HepG2 (cell line): ENCODE data around the gene URAD. TPM values are rescaled to one million over a fixed set of nuclear protein-coding genes. Genes with fewer than 3 reads are reported as not detected.

Experiments used
- ATAC-seq: fragments of 200-7000 bp; cut with Tn5 transposase; 3 replicates; pipeline ENCODE4 v1.9.1; 2020; ENCODE audit warnings: mild to moderate bottlenecking, moderate library complexity
- BruUV-seq: library from RNA; stranded (reverse); fragments of 400-500 nt; replicated peaks from 2 replicates; lab custom pipeline; 2021; lab: Mats Ljungman, UMichigan
- CTCF ChIA-PET: fragments of 300-600 bp; formaldehyde crosslinking; extraction: SDS; loops from one replicate; lab custom pipeline; 2021; ENCODE audit warnings: low total read pairs, inconsistent platforms, low intra/inter-chr PET ratio; lab: Yijun Ruan, JAX
- POLR2A ChIA-PET: fragments of 350-600 bp; sonication (Branson Sonifier 250); formaldehyde crosslinking; loops from one replicate; lab custom pipeline; 2020; ENCODE audit warnings: antibody characterized with exemption, inconsistent platforms; lab: Yijun Ruan, JAX
- DNase-seq: peaks from one replicate; pipeline ENCODE4 v3.0.0-alpha.2; 2015; ENCODE audit warnings: low spot score
- FAIRE-seq: peaks from 3 replicates; lab custom pipeline; 2011; peaks lifted over from hg19 to GRCh38; lab: Jason Lieb, UNC
- H2AFZ ChIP-seq: one replicate; pipeline ENCODE4 v1.6.1; 2011; ENCODE audit warnings: low read length, inconsistent platforms
- H3K27ac ChIP-seq: fragments of 300-600 bp; 3 replicates; pipeline ENCODE4 v1.8.0; 2011; ENCODE audit warnings: mixed run types, mild to moderate bottlenecking, mixed read lengths, low read length, inconsistent platforms; ENCODE audit not compliant: insufficient read depth; ENCODE audit errors: extremely low read length
- H3K27me3 ChIP-seq, 2 experiments: fragments of 200-600 bp in 1 of 2; 2 replicates in 1 of 2; 3 replicates in 1 of 2; pipeline versions ENCODE4 v1.6.0 to v1.8.0; 2011; ENCODE audit warnings: low read length in 2 of 2, mild to moderate bottlenecking in 2 of 2, moderate library complexity in 2 of 2, inconsistent platforms in 1 of 2; ENCODE audit not compliant: insufficient read depth in 2 of 2, control insufficient read depth in 1 of 2
- H3K36me3 ChIP-seq, 2 experiments: fragments of 200-600 bp in 1 of 2; replicated peaks in 1 of 2; 2 replicates in 1 of 2; 3 replicates in 1 of 2; pipeline versions ENCODE4 v1.5.1 to v1.8.0; 2011; ENCODE audit warnings: low read length in 2 of 2, inconsistent platforms in 1 of 2; ENCODE audit not compliant: insufficient read depth in 2 of 2, control insufficient read depth in 1 of 2
- H3K4me1 ChIP-seq: 2 replicates; pipeline ENCODE4 v1.5.1; 2012; ENCODE audit warnings: low read length, inconsistent platforms; ENCODE audit not compliant: insufficient read depth
- H3K4me2 ChIP-seq: 2 replicates; pipeline ENCODE4 v1.6.0; 2011; ENCODE audit warnings: low read depth, low read length, inconsistent platforms
- H3K4me3 ChIP-seq, 3 experiments: fragments of 200-600 bp in 1 of 3; sonication (generic), shearing (Covaris generic) in 1 of 3; replicated peaks in 1 of 3; 2 replicates each; pipeline ENCODE4 v1.5.1; 2011 to 2016; ENCODE audit warnings: low read length in 3 of 3, inconsistent platforms in 2 of 3, low read depth in 2 of 3, mild to moderate bottlenecking in 2 of 3, control low read depth in 1 of 3, mixed read lengths in 1 of 3; ENCODE audit not compliant: insufficient read depth in 1 of 3
- H3K79me2 ChIP-seq: one replicate; pipeline ENCODE4 v1.6.1; 2011; ENCODE audit warnings: low read length, inconsistent platforms; ENCODE audit not compliant: insufficient read depth
- H3K9ac ChIP-seq: 2 replicates; pipeline ENCODE4 v1.6.0; 2011; ENCODE audit warnings: mild to moderate bottlenecking, low read depth, low read length, inconsistent platforms; ENCODE audit not compliant: insufficient read depth
- H3K9me3 ChIP-seq: 2 replicates; pipeline ENCODE4 v1.5.1; 2012; ENCODE audit warnings: mild to moderate bottlenecking, low read length
- H4K20me1 ChIP-seq: 2 replicates; pipeline ENCODE4 v1.6.0; 2011; ENCODE audit warnings: inconsistent platforms, mild to moderate bottlenecking, low read length, moderate library complexity; ENCODE audit not compliant: insufficient read depth
- GATAD2A ChIP-seq: IDR thresholded peaks from 2 replicates; pipeline ENCODE4 v1.6.1; 2016
- HDAC2 ChIP-seq: sonication (generic); formaldehyde crosslinking; IDR thresholded peaks from 2 replicates; pipeline ENCODE4 v1.4.0; 2020; ENCODE audit warnings: missing genetic modification reagents
- HIC2 ChIP-seq: sonication (generic); formaldehyde crosslinking; IDR thresholded peaks from 2 replicates; pipeline ENCODE4 v1.9.0; 2022; ENCODE audit warnings: low read depth, missing genetic modification reagents
- HNF4G ChIP-seq, 2 experiments: sonication (generic) in 1 of 2; formaldehyde crosslinking in 1 of 2; IDR thresholded peaks; 2 replicates each; pipeline versions ENCODE4 v1.4.0 to v1.6.1; 2011 to 2020; ENCODE audit warnings: borderline replicate concordance in 2 of 2, low read depth in 2 of 2, mild to moderate bottlenecking in 2 of 2, low read length in 1 of 2, missing genetic modification reagents in 1 of 2, moderate library complexity in 1 of 2
- HNRNPL ChIP-seq: fragments of 200-400 bp; formaldehyde crosslinking; IDR thresholded peaks from 2 replicates; pipeline ENCODE4 v1.6.1; 2017; ENCODE audit warnings: mild to moderate bottlenecking, low read depth, low read length
- HOXA5 ChIP-seq: sonication (generic); formaldehyde crosslinking; IDR thresholded peaks from 2 replicates; pipeline ENCODE4 v1.4.0; 2020; ENCODE audit warnings: missing genetic modification reagents
- IRF1 ChIP-seq: sonication (generic); formaldehyde crosslinking; IDR thresholded peaks from 2 replicates; pipeline ENCODE4 v1.4.0; 2020; ENCODE audit warnings: low read depth, mild to moderate bottlenecking, missing genetic modification reagents
- NCOA1 ChIP-seq: sonication (generic); formaldehyde crosslinking; IDR thresholded peaks from 2 replicates; pipeline ENCODE4 v1.9.0; 2021; ENCODE audit warnings: missing genetic modification reagents
- TEAD3 ChIP-seq: optimal IDR thresholded peaks from 2 replicates; pipeline ENCODE3; 2016; ENCODE audit warnings: borderline replicate concordance
- TERF1 ChIP-seq: sonication (generic); formaldehyde crosslinking; IDR thresholded peaks from 2 replicates; pipeline ENCODE4 v1.8.0; 2022; ENCODE audit warnings: mild to moderate bottlenecking, missing genetic modification reagents, moderate library complexity
- ZBTB14 ChIP-seq: sonication (generic); formaldehyde crosslinking; IDR thresholded peaks from 2 replicates; pipeline ENCODE4 v1.4.0; 2020; ENCODE audit warnings: missing genetic modification reagents
- ZBTB3 ChIP-seq: sonication (generic); formaldehyde crosslinking; IDR thresholded peaks from 2 replicates; pipeline ENCODE4 v1.4.0; 2020; ENCODE audit warnings: low read depth, mild to moderate bottlenecking, moderate library complexity, missing genetic modification reagents, borderline replicate concordance
- ZFP1 ChIP-seq: IDR thresholded peaks from 2 replicates; pipeline ENCODE4 v1.6.1; 2016
- ZNF496 ChIP-seq: sonication (generic); formaldehyde crosslinking; IDR thresholded peaks from 2 replicates; pipeline ENCODE4 v1.8.1; 2023; ENCODE audit warnings: mild to moderate bottlenecking, moderate library complexity, missing genetic modification reagents; ENCODE audit not compliant: insufficient replicate concordance
- ZNF569 ChIP-seq: sonication (generic); formaldehyde crosslinking; IDR thresholded peaks from 2 replicates; pipeline ENCODE4 v1.5.0; 2020; ENCODE audit warnings: mild to moderate bottlenecking, missing genetic modification reagents, moderate library complexity, borderline replicate concordance
- ZNF816 ChIP-seq: sonication (generic); formaldehyde crosslinking; IDR thresholded peaks from 2 replicates; pipeline ENCODE4 v1.8.0; 2022; ENCODE audit warnings: missing genetic modification reagents, mild to moderate bottlenecking, borderline replicate concordance
- ZSCAN25 ChIP-seq: sonication (generic); formaldehyde crosslinking; IDR thresholded peaks from 2 replicates; pipeline ENCODE4 v1.8.0; 2022; ENCODE audit warnings: mild to moderate bottlenecking, missing genetic modification reagents
- WGBS: methylation state at CpG from one replicate; pipeline ENCODE4 v1.1.6; 2017; ENCODE audit warnings: low lambda C conversion rate; 5-methylcytosine and 5-hydroxymethylcytosine counted together
- in situ Hi-C: cut with HindIII; loops from 2 replicates; pipeline ENCODE4 v1.10.0; 2017; ENCODE audit warnings: low pct_unique_long_range_greater_than_20kb; ENCODE audit not compliant: extremely low pct_ligation_motif_present
- intact Hi-C: fragments of 100-400 bp; cut with micrococcal nuclease; formaldehyde crosslinking; loops from one replicate; pipeline ENCODE4 v1.10.0; 2022; ENCODE audit not compliant: unreplicated experiment
- polyA plus RNA-seq, 8 experiments: library from polyadenylated mRNA; depleted of rRNA in 3 of 8; stranded (reverse) in 7 of 8; unstranded in 1 of 8; fragments of >200 nt; fragmentation: Illumina TruSeq in 4 of 8; extraction: Trizol in 4 of 8; gene quantifications; 2 replicates each; pipeline versions ENCODE4 v1.2.1 to v1.2.3, GENCODE V29; 2011 to 2016; ENCODE audit warnings: low read depth in 4 of 8, missing spikeins in 1 of 8, mixed read lengths in 1 of 8; ENCODE audit not compliant: insufficient read depth in 1 of 8
- total RNA-seq, 5 experiments: library from RNA; depleted of rRNA; stranded (reverse); fragments of >200 nt; fragmentation: Illumina TruSeq; extraction: Trizol; gene quantifications; 2 replicates each; pipeline ENCODE4 v1.2.3, GENCODE V29; 2016; ENCODE audit warnings: low read depth in 1 of 5

URAD gene
- total and polyA plus RNA-seq, 2 of the 13 experiments (the other 11 are each of a cell fraction or from before 2014, with no cell fraction given), result not detected

- 0% methylated on average over 6 of the region's 9 CpGs for WGBS
- TF ChIP-seq IRF1 (CRISPR knock-in tag) (no peak), ZNF496 (CRISPR knock-in tag) (no peak), HOXA5 (no peak), HDAC2 (CRISPR knock-in tag) (peak; percentile 42; the same call in 1 of the 2 replicates), ZBTB14 (CRISPR knock-in tag) (no peak), ZBTB3 (CRISPR knock-in tag) (0 out of 2 replicates have a peak, but pooled peaks have one; percentile 24), HNRNPL (peak; percentile 71; the same call in 1 of the 2 replicates), ZNF569 (CRISPR knock-in tag) (no peak), ZSCAN25 (no peak), ZFP1 (CRISPR knock-in tag) (no peak), TEAD3 (peak; percentile 7), TERF1 (CRISPR knock-in tag) (no peak), NCOA1 (CRISPR knock-in tag) (no peak), HIC2 (peak; percentile 55; the same call in 1 of the 2 replicates), HNF4G (IDR thresholded peaks at IDR 0.05; ENCODE audit: borderline replicate concordance, low read depth, low read length) (0 out of 2 replicates have a peak, but pooled peaks have one; percentile 29), HNF4G (CRISPR knock-in tag; IDR thresholded peaks at IDR 0.05; ENCODE audit: borderline replicate concordance, low read depth) (no peak), ZNF816 (no peak), GATAD2A (peak; percentile 39; the same call in 1 of the 2 replicates)
These were observed 34.5 kb upstream of the URAD start for GRCh38 chr13:28022848-28023518.

More at GRCh38 chr13:28022848-28023518, 34.5 kb upstream of the URAD start:
- peak overlapping the region; percentile 54 for H3K27ac ChIP-seq
- peaks cover 31% of the 10 kb centered on the region for H3K4me1 ChIP-seq
- DNase-seq (peak; percentile 68), ATAC-seq (peak; percentile 91), FAIRE-seq (peak; percentile 82)
- ChIA-PET POLR2A (no interaction called here), CTCF (no interaction called here)
- no peaks in the 10 kb centered on the region for H4K20me1 ChIP-seq
- intact Hi-C loops (no loop called here), in situ Hi-C loops (no loop called here)
- no peaks in the 10 kb centered on the region for H3K9me3 ChIP-seq
- H3K36me3 ChIP-seq, result no peaks in the 10 kb centered on the region
- no peaks in the 10 kb centered on the region for H3K27me3 ChIP-seq
- BruUV-seq, result no TSS peak
- H3K4me2 ChIP-seq, result peak overlapping the region; percentile 73
- H3K79me2 ChIP-seq, result no peaks in the 10 kb centered on the region
- peak overlapping the region in 2 of 3 experiments; percentile 32 to 40; a peak in 4 of 6 replicates for H3K4me3 ChIP-seq
- H2AFZ ChIP-seq, result peak overlapping the region; percentile 50
- H3K9ac ChIP-seq, result peak overlapping the region; percentile 37
